Occipital lobe (tissue), 3 donors: ENCODE data around the gene ARHGEF19. TPM values are rescaled to one million over a fixed set of nuclear protein-coding genes. Genes with fewer than 3 reads are reported as not detected.

Experiments
- DNase-seq: peaks from one replicate; lab custom pipeline; 2025; lab: John Stamatoyannopoulos, UW
- small RNA-seq: library from RNA; depleted of rRNA; stranded (forward); fragments of <200 nt; gene quantifications from one replicate; pipeline ENCODE3, GENCODE V24; 2014
- total RNA-seq: library from RNA; depleted of rRNA; stranded (reverse); fragments of >200 nt; gene quantifications from one replicate; pipeline ENCODE4 v1.2.3, GENCODE V29; 2014

Gene ARHGEF19
- total RNA-seq, 1 donor from 2014 or later: 0.16 TPM

DNA sequence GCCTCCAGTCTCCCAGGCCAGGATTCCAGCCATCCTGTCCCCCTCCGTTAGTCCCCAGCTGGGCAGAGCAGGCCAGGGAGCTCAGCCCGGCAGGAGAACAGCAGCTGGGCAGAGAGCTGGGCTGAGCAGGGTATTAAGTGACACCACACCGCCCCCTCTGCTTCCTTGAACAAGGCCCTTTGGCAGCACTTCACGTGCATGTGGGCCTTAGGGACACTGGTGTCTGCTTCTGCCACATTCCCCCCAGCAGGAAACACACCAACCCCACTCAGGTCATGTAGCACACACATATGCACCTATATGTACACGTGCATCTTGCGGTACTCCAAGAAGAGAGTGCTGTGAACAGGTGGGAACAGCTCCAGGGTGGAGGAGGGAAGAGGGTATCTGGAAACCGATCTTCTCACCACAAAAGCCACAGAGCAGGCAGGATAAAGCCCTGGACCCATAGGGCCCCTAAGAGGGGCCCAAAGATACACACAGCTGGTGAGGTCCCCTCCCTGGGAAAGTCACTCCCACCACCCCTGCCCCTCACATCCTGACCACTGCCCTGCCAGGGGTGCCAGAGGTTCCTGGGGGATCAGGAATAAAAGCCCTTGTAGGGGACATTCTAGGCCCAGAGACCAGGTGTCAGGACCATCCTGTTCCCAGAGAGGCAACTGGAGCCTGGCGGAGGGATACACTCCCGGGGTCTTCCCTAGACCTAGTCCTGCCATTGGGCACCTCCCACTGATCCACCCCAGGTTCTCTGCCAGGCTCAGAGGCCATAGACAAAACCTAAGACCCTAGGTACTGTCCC is 61.1 kb downstream of the ARHGEF19 start:
- no peak for DNase-seq

DNA sequence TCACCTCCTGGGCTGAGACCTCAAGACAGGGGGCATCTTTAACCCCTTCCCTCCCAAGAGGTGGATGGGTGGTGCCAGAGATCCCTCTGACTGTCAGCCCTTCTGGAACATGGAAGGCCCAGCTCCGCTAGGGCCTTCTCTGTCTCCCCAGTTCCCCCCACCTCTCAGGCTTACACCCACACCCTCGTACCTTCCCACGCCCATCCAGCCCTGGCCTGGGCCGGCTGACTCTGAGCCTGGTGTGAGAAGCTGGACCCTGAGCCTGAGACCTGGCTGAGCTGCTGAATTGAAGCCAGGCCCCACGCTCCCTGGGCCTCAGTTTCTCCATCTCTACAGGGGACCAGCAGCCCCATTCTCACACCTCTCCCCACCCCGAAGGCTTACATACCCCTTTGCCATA is 61.9 kb downstream of the ARHGEF19 start:
- DNase-seq: no peak

DNA sequence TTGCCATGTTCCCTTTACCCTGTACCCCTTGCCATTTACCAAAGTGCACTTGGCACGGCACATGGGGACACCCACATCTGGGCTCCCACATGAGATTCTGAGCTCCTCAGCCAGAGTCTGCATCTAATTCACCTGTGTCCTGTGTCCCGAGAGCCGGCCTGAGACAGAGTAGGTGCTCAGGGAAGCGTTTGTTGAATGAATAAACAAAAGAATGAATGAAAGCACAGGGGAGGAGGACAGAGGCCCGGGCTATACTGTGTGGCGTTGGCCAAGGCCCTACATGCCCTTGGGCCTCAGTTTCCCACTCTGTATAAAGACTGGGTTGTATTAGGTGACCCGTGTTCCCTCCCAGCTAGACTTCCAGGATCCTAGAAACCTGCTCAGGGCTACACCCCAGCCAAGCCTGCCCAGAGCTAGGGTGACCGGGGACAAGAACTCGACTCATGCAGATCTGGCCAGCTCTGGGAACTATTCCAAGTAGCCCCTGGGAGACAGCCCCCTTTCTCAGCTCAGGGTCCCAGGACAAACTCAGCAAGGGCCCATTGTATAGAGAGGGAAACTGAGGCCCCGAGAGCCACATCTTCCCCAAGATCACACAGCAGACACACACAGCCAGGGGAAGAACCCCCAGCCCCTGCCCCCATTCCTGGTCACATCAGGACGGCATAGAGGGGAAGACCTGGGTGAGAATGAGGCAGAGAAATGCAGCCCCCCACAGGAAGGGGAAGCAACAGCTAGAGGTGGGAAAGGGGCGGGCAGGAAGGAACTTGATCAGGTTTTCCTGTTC is 62.6 kb downstream of the ARHGEF19 start:
- DNase-seq: no peak

DNA sequence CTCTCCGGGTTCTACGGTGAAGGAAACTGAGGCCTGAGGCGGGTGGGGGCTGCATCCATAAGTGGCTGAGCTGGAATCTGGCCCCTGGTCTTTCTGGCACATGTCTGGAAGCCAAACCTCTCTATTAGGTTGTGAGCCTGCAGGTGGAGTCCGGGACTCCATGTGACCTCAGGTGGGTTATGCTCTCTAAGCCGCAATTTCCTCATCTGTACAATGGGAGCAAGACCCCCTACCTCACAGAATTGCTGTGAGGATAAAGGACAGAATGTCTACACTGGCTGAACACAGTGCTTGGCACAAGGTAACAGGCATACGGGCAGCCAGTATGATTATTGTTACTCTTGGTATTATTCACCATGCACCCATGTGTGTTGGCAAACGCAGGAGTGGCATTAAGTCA is 63.3 kb downstream of the ARHGEF19 start:
- no peak for DNase-seq

DNA sequence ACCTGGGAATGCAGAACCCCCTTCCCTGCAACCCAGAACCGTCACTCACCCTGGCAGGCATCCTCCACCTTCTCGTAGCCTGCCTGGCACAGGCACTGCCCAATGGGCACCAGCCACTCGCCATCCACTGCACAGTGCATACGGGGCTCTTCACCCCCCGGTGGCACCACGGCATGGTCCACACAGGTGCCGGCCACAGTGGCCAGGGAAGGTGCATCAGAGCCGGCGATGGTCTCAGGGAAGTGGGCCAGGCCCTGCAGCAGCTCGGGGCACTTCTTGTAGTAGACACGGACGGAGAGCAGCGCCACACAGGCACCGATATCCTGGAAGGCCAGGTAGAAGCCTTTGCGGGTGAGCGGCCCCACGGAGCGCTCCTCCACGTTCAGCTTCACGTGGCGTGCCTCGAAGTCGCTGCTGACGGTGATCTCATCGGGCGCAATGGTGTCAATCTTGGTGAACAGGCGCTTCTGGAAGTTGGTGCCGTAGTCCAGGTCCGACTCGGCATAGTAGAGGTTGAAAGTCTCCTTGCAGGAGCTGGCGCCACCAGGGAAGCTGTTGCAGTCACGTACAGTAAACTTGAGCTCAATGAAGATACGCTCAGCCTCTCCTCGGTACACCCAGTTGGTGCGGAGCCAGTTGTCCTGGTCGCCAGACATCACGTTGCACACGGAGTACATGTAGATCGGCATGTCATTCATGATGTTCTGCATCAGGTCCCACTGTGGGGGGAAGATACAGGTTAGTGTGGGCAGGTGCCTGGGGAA is 63.9 kb downstream of the ARHGEF19 start:
- DNase-seq: no peak

Small RNAs within 50 kb of the gene (small RNA-seq; reads per million reads assigned to genes)
- not detected for gene MT1XP1

Other genes with a start within 250 kb of the ARHGEF19 start
- gene ZBTB17, start 236.6 kb downstream of the ARHGEF19 start, total RNA-seq: 38.8 TPM
- 0.62 TPM for gene SRARP, start 208.4 kb downstream of the ARHGEF19 start, total RNA-seq
- not detected for gene HSPB7, start 194.6 kb downstream of the ARHGEF19 start, total RNA-seq
- gene CLCNKA, start 190.6 kb downstream of the ARHGEF19 start, total RNA-seq: not detected
- 0.16 TPM for gene CLCNKB, start 168.9 kb downstream of the ARHGEF19 start, total RNA-seq
- gene FAM131C, start 139.0 kb downstream of the ARHGEF19 start, total RNA-seq: 1.7 TPM
- gene EPHA2, start 56.6 kb downstream of the ARHGEF19 start, total RNA-seq: 1.1 TPM
- 19.0 TPM for gene CPLANE2, start 24.5 kb upstream of the ARHGEF19 start, total RNA-seq
- 29.5 TPM for gene FBXO42, start 139.8 kb upstream of the ARHGEF19 start, total RNA-seq
- 5.1 TPM for gene SZRD1, start 154.6 kb upstream of the ARHGEF19 start, total RNA-seq
- gene SPATA21, start 224.8 kb upstream of the ARHGEF19 start, total RNA-seq: not detected
- gene NECAP2, start 228.1 kb upstream of the ARHGEF19 start, total RNA-seq: 25.9 TPM